HepG2 (cell line): Measurements from ENCODE around the gene VMO1. TPM values are rescaled to one million over a fixed set of nuclear protein-coding genes. Genes with fewer than 3 reads are reported as not detected.

ENCODE experiments used
- EEA1 ChIP-seq: sonication (generic); formaldehyde crosslinking; IDR thresholded peaks from 2 replicates; pipeline ENCODE4 v1.5.1; 2020; ENCODE audit warnings: mild to moderate bottlenecking, missing genetic modification reagents, borderline replicate concordance
- ETV5 ChIP-seq: IDR thresholded peaks from 2 replicates; pipeline ENCODE4 v1.6.1; 2018; ENCODE audit warnings: missing biosample characterization, missing genetic modification reagents, inconsistent platforms, borderline replicate concordance
- NR3C1 ChIP-seq: sonication (generic); formaldehyde crosslinking; IDR thresholded peaks from 2 replicates; pipeline ENCODE4 v1.4.0; 2020; ENCODE audit warnings: missing genetic modification reagents
- PAWR ChIP-seq: sonication (generic); formaldehyde crosslinking; IDR thresholded peaks from 2 replicates; pipeline ENCODE4 v1.4.0; 2020; ENCODE audit warnings: missing genetic modification reagents, mild to moderate bottlenecking, borderline replicate concordance
- SMC3 ChIP-seq: IDR thresholded peaks from 2 replicates; pipeline ENCODE4 v1.6.1; 2011; ENCODE audit warnings: low read length, improper control_type of control experiment
- ZMYM2 ChIP-seq: sonication (generic); formaldehyde crosslinking; IDR thresholded peaks from 2 replicates; pipeline ENCODE4 v1.8.0; 2022; ENCODE audit warnings: mild to moderate bottlenecking, missing genetic modification reagents
- ZNF678 ChIP-seq: sonication (generic); formaldehyde crosslinking; IDR thresholded peaks from 2 replicates; pipeline ENCODE4 v1.4.0; 2020; ENCODE audit warnings: mild to moderate bottlenecking, missing genetic modification reagents
- ZNF816 ChIP-seq: sonication (generic); formaldehyde crosslinking; IDR thresholded peaks from 2 replicates; pipeline ENCODE4 v1.8.0; 2022; ENCODE audit warnings: missing genetic modification reagents, mild to moderate bottlenecking, borderline replicate concordance
- ZNF841 ChIP-seq: sonication (generic); formaldehyde crosslinking; IDR thresholded peaks from 2 replicates; pipeline ENCODE4 v1.8.1; 2023; ENCODE audit warnings: missing genetic modification reagents, borderline replicate concordance
- ZSCAN12 ChIP-seq: sonication (generic); formaldehyde crosslinking; IDR thresholded peaks from 2 replicates; pipeline ENCODE4 v1.9.0; 2021; ENCODE audit warnings: mild to moderate bottlenecking, missing genetic modification reagents
- polyA plus RNA-seq, 8 experiments: library from polyadenylated mRNA; depleted of rRNA in 3 of 8; stranded (reverse) in 7 of 8; unstranded in 1 of 8; fragments of >200 nt; fragmentation: Illumina TruSeq in 4 of 8; extraction: Trizol in 4 of 8; gene quantifications; 2 replicates each; pipeline versions ENCODE4 v1.2.1 to v1.2.3, GENCODE V29; 2011 to 2016; ENCODE audit warnings: low read depth in 4 of 8, missing spikeins in 1 of 8, mixed read lengths in 1 of 8; ENCODE audit not compliant: insufficient read depth in 1 of 8
- total RNA-seq, 5 experiments: library from RNA; depleted of rRNA; stranded (reverse); fragments of >200 nt; fragmentation: Illumina TruSeq; extraction: Trizol; gene quantifications; 2 replicates each; pipeline ENCODE4 v1.2.3, GENCODE V29; 2016; ENCODE audit warnings: low read depth in 1 of 5
- TF ChIP-seq, protein P1 (sequence below), 2 experiments: sonication (generic) in 1 of 2; formaldehyde crosslinking in 1 of 2; IDR thresholded peaks; 2 replicates each; pipeline versions ENCODE4 v1.4.0 to v1.6.1; 2018 to 2020; ENCODE audit warnings: missing genetic modification reagents in 2 of 2, borderline replicate concordance in 1 of 2, low read depth in 1 of 2, mild to moderate bottlenecking in 1 of 2, missing biosample characterization in 1 of 2
- TF ChIP-seq, protein P2 (sequence below): IDR thresholded peaks from 2 replicates; pipeline ENCODE4 v1.6.1; 2018; ENCODE audit warnings: missing genetic modification reagents
- TF ChIP-seq, protein P3 (sequence below): sonication (generic); formaldehyde crosslinking; IDR thresholded peaks from 2 replicates; pipeline ENCODE4 v1.5.0; 2020; ENCODE audit warnings: mild to moderate bottlenecking, missing genetic modification reagents, borderline replicate concordance
- TF ChIP-seq, protein P4 (sequence below): sonication (generic); formaldehyde crosslinking; IDR thresholded peaks from 2 replicates; pipeline ENCODE4 v1.4.0; 2020; ENCODE audit warnings: missing genetic modification reagents

Gene VMO1
- total and polyA plus RNA-seq, 2 of the 13 experiments (the other 11 are each of a cell fraction or from before 2014, with no cell fraction given), result not detected

DNA sequence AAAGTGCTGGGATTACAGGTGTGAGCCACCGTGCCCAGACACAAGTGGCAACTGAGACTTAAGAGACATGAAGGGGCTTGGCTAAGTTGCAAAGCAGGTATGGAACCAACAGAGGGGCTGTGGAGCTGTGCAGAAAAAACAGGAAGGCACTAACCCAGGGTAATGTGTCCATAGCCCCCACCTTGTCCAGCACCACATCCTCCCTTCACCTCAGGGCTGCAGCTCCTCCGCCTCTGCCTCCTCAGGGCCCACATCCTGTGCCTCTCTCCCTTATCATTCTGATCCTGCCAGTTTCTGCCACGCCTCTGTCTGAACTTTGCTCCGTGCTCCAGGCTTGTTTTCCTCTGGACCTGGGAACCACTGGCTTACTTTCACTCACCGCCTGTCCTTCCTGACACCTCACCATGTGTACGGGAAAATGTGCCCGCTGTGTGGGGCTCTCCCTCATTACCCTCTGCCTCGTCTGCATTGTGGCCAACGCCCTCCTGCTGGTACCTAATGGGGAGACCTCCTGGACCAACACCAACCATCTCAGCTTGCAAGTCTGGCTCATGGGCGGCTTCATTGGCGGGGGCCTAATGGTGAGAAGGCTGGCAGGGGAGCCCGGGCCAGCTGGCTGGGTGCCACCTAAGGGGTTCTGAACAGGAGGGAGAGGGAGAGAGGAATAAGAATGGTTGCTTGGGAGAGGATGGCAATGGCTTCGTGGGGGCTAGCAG is 14.5 kb downstream of the VMO1 start, which contains the start of gene TM4SF5 (continued):
- no peak for TF ChIP-seq ZNF841 (CRISPR knock-in tag)
- TF ChIP-seq, protein P1, sequence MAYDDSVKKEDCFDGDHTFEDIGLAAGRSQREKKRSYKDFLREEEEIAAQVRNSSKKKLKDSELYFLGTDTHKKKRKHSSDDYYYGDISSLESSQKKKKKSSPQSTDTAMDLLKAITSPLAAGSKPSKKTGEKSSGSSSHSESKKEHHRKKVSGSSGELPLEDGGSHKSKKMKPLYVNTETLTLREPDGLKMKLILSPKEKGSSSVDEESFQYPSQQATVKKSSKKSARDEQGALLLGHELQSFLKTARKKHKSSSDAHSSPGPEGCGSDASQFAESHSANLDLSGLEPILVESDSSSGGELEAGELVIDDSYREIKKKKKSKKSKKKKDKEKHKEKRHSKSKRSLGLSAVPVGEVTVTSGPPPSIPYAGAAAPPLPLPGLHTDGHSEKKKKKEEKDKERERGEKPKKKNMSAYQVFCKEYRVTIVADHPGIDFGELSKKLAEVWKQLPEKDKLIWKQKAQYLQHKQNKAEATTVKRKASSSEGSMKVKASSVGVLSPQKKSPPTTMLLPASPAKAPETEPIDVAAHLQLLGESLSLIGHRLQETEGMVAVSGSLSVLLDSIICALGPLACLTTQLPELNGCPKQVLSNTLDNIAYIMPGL (CRISPR knock-in tag; IDR thresholded peaks at IDR 0.05; ENCODE audit: borderline replicate concordance in 1 of 2, low read depth in 1 of 2), result peak; percentile 72 to 78; a peak in 3 of 4 replicates
- TF ChIP-seq NR3C1 (CRISPR knock-in tag), result no peak
- no peak for TF ChIP-seq PAWR
- TF ChIP-seq, protein P2, sequence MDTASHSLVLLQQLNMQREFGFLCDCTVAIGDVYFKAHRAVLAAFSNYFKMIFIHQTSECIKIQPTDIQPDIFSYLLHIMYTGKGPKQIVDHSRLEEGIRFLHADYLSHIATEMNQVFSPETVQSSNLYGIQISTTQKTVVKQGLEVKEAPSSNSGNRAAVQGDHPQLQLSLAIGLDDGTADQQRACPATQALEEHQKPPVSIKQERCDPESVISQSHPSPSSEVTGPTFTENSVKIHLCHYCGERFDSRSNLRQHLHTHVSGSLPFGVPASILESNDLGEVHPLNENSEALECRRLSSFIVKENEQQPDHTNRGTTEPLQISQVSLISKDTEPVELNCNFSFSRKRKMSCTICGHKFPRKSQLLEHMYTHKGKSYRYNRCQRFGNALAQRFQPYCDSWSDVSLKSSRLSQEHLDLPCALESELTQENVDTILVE (CRISPR knock-in tag), result peak; percentile 23; the same call in 1 of the 2 replicates
- 0 out of 2 replicates have a peak, but pooled peaks have one; percentile 74 for TF ChIP-seq ZNF678
- TF ChIP-seq ZNF816, result 0 out of 2 replicates have a peak, but pooled peaks have one; percentile 51
- TF ChIP-seq ZMYM2, result peak; percentile 74
- TF ChIP-seq, protein P3, sequence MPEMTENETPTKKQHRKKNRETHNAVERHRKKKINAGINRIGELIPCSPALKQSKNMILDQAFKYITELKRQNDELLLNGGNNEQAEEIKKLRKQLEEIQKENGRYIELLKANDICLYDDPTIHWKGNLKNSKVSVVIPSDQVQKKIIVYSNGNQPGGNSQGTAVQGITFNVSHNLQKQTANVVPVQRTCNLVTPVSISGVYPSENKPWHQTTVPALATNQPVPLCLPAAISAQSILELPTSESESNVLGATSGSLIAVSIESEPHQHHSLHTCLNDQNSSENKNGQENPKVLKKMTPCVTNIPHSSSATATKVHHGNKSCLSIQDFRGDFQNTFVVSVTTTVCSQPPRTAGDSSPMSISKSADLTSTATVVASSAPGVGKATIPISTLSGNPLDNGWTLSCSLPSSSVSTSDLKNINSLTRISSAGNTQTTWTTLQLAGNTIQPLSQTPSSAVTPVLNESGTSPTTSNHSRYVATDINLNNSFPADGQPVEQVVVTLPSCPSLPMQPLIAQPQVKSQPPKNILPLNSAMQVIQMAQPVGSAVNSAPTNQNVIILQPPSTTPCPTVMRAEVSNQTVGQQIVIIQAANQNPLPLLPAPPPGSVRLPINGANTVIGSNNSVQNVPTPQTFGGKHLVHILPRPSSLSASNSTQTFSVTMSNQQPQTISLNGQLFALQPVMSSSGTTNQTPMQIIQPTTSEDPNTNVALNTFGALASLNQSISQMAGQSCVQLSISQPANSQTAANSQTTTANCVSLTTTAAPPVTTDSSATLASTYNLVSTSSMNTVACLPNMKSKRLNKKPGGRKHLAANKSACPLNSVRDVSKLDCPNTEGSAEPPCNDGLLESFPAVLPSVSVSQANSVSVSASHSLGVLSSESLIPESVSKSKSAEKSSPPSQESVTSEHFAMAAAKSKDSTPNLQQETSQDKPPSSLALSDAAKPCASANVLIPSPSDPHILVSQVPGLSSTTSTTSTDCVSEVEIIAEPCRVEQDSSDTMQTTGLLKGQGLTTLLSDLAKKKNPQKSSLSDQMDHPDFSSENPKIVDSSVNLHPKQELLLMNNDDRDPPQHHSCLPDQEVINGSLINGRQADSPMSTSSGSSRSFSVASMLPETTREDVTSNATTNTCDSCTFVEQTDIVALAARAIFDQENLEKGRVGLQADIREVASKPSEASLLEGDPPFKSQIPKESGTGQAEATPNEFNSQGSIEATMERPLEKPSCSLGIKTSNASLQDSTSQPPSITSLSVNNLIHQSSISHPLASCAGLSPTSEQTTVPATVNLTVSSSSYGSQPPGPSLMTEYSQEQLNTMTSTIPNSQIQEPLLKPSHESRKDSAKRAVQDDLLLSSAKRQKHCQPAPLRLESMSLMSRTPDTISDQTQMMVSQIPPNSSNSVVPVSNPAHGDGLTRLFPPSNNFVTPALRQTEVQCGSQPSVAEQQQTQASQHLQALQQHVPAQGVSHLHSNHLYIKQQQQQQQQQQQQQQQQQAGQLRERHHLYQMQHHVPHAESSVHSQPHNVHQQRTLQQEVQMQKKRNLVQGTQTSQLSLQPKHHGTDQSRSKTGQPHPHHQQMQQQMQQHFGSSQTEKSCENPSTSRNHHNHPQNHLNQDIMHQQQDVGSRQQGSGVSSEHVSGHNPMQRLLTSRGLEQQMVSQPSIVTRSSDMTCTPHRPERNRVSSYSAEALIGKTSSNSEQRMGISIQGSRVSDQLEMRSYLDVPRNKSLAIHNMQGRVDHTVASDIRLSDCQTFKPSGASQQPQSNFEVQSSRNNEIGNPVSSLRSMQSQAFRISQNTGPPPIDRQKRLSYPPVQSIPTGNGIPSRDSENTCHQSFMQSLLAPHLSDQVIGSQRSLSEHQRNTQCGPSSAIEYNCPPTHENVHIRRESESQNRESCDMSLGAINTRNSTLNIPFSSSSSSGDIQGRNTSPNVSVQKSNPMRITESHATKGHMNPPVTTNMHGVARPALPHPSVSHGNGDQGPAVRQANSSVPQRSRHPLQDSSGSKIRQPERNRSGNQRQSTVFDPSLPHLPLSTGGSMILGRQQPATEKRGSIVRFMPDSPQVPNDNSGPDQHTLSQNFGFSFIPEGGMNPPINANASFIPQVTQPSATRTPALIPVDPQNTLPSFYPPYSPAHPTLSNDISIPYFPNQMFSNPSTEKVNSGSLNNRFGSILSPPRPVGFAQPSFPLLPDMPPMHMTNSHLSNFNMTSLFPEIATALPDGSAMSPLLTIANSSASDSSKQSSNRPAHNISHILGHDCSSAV, result no peak; the same call in 1 of the 2 replicates
- TF ChIP-seq ETV5 (CRISPR knock-in tag), result peak; percentile 96
- TF ChIP-seq EEA1 (CRISPR knock-in tag), result no peak; the same call in 1 of the 2 replicates
- peak; percentile 39; the same call in 1 of the 2 replicates for TF ChIP-seq SMC3
- 0 out of 2 replicates have a peak, but pooled peaks have one; percentile 25 for TF ChIP-seq ZSCAN12 (CRISPR knock-in tag)
- TF ChIP-seq, protein P4, sequence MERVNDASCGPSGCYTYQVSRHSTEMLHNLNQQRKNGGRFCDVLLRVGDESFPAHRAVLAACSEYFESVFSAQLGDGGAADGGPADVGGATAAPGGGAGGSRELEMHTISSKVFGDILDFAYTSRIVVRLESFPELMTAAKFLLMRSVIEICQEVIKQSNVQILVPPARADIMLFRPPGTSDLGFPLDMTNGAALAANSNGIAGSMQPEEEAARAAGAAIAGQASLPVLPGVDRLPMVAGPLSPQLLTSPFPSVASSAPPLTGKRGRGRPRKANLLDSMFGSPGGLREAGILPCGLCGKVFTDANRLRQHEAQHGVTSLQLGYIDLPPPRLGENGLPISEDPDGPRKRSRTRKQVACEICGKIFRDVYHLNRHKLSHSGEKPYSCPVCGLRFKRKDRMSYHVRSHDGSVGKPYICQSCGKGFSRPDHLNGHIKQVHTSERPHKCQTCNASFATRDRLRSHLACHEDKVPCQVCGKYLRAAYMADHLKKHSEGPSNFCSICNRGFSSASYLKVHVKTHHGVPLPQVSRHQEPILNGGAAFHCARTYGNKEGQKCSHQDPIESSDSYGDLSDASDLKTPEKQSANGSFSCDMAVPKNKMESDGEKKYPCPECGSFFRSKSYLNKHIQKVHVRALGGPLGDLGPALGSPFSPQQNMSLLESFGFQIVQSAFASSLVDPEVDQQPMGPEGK, result peak; percentile 78; the same call in 1 of the 2 replicates
